Measurements from ENCODE around the gene BCL11A.

BCL11A gene

DNA sequence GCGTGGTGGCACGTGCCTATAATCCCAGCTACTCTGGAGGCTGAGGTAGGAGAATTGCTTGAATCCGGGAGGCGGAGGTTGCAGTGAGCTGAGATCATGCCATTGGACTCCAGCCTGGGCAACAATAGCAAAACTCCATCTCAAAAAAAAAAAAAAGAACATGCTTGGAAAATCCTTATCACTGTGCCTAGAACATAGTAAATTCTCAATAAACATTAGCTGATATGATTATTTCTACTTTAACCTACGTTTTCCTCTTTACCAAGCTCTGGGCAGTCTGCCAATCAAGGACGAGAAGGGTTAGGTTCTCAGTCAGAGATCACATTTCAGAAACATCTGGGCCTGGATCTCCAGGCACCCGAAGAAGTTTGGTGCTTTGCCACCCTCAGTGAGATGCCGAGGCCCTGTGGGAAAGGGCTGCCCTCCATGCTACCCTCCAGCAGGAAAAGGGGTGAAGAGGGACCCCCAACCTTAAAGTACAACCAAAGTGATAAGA, 107.7 kb downstream of the BCL11A start:
- FAIRE-seq, result no peak

DNA sequence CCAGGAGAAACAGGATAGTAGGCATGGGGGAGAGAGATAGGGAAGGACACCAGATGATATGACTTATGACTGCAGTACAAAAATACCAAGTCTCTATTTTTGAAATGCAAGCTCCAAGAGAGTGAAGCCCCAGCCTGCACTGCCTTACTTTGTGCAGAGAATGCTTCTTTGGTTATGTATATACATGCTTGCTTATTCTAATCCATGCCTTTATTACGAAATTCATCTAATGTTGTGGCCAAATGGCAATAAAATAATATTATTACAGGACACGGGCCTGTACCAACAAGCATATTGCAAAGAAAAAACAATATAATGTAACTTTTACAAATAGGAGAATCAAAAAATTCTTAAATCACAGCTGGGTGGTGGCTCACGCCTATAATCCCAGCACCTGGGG, 110.8 kb downstream of the BCL11A start:
- TF ChIP-seq, protein P1, sequence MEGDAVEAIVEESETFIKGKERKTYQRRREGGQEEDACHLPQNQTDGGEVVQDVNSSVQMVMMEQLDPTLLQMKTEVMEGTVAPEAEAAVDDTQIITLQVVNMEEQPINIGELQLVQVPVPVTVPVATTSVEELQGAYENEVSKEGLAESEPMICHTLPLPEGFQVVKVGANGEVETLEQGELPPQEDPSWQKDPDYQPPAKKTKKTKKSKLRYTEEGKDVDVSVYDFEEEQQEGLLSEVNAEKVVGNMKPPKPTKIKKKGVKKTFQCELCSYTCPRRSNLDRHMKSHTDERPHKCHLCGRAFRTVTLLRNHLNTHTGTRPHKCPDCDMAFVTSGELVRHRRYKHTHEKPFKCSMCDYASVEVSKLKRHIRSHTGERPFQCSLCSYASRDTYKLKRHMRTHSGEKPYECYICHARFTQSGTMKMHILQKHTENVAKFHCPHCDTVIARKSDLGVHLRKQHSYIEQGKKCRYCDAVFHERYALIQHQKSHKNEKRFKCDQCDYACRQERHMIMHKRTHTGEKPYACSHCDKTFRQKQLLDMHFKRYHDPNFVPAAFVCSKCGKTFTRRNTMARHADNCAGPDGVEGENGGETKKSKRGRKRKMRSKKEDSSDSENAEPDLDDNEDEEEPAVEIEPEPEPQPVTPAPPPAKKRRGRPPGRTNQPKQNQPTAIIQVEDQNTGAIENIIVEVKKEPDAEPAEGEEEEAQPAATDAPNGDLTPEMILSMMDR (IDR thresholded peaks at IDR 0.05; ENCODE audit: insufficient read depth, missing control alignments), result no peak
- no peak for DNase-seq (ENCODE audit: insufficient read length, low spot score)

More for the DNA sequence above, 107.7 kb downstream of the BCL11A start:
- TF ChIP-seq, protein P1 (IDR thresholded peaks at IDR 0.05; ENCODE audit: insufficient read depth, missing control alignments), result no peak
- DNase-seq (ENCODE audit: insufficient read length, low spot score), result no peak

DNA sequence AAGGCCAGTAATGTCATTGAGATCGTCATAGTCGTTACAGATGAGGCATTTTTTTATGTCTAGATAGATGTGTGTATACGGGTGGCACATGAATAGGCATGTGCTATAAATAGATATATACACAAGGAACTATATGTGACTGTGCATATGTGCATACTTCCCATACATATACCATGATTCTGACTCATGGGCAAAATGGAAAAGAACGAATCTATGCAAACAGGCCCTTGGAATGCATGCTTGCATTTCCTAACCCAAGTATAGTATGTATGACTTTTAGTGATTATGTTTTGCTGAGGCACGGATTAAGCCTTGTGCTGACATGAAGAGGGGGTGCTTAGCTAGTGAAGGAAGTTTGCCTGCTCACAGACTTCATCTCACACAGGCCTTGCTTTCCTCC, 111.7 kb downstream of the BCL11A start:
- FAIRE-seq (no peak), DNase-seq (ENCODE audit: insufficient read length, low spot score) (no peak)
- TF ChIP-seq, protein P1 (IDR thresholded peaks at IDR 0.05; ENCODE audit: insufficient read depth, missing control alignments), result no peak

More for the DNA sequence above, 110.8 kb downstream of the BCL11A start:
- FAIRE-seq, result no peak

DNA sequence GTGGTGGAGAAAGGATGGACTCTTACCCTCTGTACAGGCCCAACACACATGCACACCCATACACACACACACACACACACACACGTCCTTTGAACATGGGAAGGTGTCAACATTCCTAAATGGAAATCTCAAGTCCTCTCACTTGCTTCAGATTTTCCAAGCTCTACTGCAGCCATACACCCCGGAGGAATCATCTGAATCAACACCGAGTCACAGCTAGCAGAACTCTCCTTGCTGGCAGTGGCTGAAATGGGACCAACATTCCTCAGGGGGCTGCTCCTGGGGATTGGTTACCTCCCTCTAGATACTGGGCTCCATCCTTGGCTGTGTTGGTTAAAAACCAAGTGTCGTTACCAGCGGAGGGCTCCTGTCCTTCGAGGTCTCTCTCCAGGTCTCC, 112.7 kb downstream of the BCL11A start:
- TF ChIP-seq, protein P1 (IDR thresholded peaks at IDR 0.05; ENCODE audit: insufficient read depth, missing control alignments), result no peak
- DNase-seq (ENCODE audit: insufficient read length, low spot score) (no peak), FAIRE-seq (no peak)

DNA sequence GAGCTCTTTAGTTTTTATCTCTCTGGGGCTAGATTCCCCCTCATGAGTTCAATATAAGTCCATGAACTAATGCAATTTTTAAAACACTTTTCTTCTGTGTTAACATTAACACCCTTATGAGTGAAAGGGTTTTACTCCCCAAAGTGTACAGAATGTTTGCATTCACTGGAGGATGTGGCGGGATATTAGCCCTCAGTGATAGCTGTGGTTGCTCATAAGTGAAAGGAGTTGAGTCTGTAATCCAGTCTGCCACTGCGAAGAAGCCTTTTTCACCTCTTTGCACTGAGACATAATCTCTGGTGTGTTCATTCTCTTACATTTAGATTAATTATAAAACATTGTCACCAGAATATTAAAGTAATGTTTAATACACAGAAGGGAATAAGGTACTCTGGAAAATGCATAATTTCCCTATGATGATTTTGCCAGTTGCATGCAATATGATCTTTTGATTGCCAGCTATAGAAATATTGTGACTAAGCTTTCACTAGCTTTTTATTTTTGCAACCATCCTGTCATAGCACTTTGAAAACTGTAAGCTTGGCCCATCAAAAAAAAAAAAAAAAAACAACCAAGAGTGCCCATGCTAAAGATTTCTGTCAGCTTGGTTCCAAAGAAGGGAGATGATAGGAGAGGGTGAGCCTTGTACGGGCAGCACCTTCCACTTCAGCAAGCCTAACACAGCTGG, 113.2 kb downstream of the BCL11A start:
- DNase-seq (ENCODE audit: insufficient read length, low spot score) (no peak), FAIRE-seq (no peak)
- TF ChIP-seq, protein P1 (IDR thresholded peaks at IDR 0.05; ENCODE audit: insufficient read depth, missing control alignments), result no peak

DNA sequence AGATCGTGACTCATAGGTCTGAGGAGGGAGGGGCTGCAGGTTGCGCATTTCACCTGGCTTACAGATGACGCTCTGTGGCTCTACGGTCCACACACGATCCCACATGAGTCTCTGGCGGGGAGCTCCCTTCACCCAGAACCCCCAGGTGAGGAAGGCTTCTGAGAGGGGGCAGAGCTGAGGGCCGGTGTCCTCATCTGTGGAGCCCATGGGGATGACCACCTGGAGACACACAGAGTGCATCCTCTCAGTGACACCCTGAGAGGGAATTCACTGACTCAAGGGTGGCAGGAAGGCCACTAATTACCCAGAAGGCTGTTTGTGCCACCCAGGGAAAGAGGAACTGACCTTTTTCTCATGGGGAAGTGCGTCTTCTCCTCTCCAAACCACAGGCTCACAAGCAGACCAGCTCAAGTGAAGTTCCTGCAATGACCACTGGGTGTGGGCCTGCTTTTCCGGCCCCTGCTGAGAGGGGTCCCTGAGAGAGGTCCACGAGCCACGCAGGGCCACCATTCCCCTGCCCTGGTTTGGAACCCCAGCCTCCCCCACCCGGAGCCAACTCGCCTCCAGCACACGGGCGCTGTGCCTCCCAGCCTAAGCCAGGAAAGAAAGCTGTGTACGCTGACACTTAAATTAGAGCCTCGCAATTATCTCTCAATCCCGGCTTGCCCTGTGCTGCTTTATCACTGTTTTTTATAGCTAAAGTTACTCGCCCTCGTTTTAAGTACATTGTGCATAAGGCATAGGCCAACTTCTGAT, 114.1 kb downstream of the BCL11A start:
- no peak for FAIRE-seq

More for the DNA sequence above, 114.1 kb downstream of the BCL11A start:
- TF ChIP-seq, protein P1 (IDR thresholded peaks at IDR 0.05; ENCODE audit: insufficient read depth, missing control alignments), result no peak
- DNase-seq (ENCODE audit: insufficient read length, low spot score), result no peak
